ENCODE data around the gene AHNAK. TPM values are rescaled to one million over a fixed set of nuclear protein-coding genes. Genes with fewer than 3 reads are reported as not detected.
"Not testable (repeated sequence)": the region's sequence is repeated elsewhere in the genome, so short reads cannot be mapped to it uniquely, and the experiment has no call there.

The AHNAK gene
- total and polyA plus RNA-seq, 8 donors, result 37.4 to 693 (median 554) TPM

- peak overlapping the region in 1 of 5 donors; percentile 14 for H3K27ac ChIP-seq
- intact Hi-C loops (cut with DNase I; ENCODE audit: low total_unique reads), result no loop called here
- H3K4me3 ChIP-seq, result no peak overlapping the region
- 88 to 93% (median 90%) methylated on average over 15 of the region's 15 CpGs for WGBS, 5 donors
- no peaks in the 10 kb centered on the region for H3K9me3 ChIP-seq
- H3K27me3 ChIP-seq, result no peaks in the 10 kb centered on the region
- TF ChIP-seq EP300 (IDR thresholded peaks at IDR 0.05) (no peak), POLR2AphosphoS5 (IDR thresholded peaks at IDR 0.05) (no peak), POLR2A (IDR thresholded peaks at IDR 0.05) (no peak)
- TF ChIP-seq, protein P1, sequence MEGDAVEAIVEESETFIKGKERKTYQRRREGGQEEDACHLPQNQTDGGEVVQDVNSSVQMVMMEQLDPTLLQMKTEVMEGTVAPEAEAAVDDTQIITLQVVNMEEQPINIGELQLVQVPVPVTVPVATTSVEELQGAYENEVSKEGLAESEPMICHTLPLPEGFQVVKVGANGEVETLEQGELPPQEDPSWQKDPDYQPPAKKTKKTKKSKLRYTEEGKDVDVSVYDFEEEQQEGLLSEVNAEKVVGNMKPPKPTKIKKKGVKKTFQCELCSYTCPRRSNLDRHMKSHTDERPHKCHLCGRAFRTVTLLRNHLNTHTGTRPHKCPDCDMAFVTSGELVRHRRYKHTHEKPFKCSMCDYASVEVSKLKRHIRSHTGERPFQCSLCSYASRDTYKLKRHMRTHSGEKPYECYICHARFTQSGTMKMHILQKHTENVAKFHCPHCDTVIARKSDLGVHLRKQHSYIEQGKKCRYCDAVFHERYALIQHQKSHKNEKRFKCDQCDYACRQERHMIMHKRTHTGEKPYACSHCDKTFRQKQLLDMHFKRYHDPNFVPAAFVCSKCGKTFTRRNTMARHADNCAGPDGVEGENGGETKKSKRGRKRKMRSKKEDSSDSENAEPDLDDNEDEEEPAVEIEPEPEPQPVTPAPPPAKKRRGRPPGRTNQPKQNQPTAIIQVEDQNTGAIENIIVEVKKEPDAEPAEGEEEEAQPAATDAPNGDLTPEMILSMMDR (IDR thresholded peaks at IDR 0.05), result no peak
- DNase-seq, result no peak
- no peaks in the 10 kb centered on the region for H3K36me3 ChIP-seq
- peaks cover 6 to 14% (median 8%) of the 10 kb centered on the region in 4 donors for H3K4me1 ChIP-seq
These were observed 95.9 kb downstream of the AHNAK start for GRCh38 chr11:62450543-62451240.

GRCh38 chr11:62449912-62450311, 96.7 kb downstream of the AHNAK start:
- 79 to 91% (median 88%) methylated on average over 7 of the region's 7 CpGs for WGBS, 5 donors
- Histone ChIP-seq H3K4me1 (peaks cover 13 to 21% (median 16%) of the 10 kb centered on the region in 4 donors), H3K27ac (peak overlapping the region in 1 of 5 donors; percentile 35)
- H3K4me3 ChIP-seq; H3K36me3 ChIP-seq; intact Hi-C loops (cut with DNase I; ENCODE audit: low total_unique reads); DNase-seq; H3K9me3 ChIP-seq; H3K27me3 ChIP-seq: not testable (repeated sequence)

- Histone ChIP-seq H3K9me3 (no peaks in the 10 kb centered on the region), H3K27ac (peak overlapping the region in 1 of 5 donors; percentile 35), H3K4me1 (peaks cover 18 to 26% (median 20%) of the 10 kb centered on the region in 4 donors), H3K27me3 (no peaks in the 10 kb centered on the region), H3K36me3 (no peaks in the 10 kb centered on the region), H3K4me3 (no peak overlapping the region)
- intact Hi-C loops (cut with DNase I; ENCODE audit: low total_unique reads), result no loop called here
- 54 to 74% (median 58%) methylated on average over 9 of the region's 9 CpGs for WGBS, 5 donors
- DNase-seq, result peak in 1 of 2 donors; percentile 39
- TF ChIP-seq POLR2AphosphoS5 (IDR thresholded peaks at IDR 0.05), result no peak
- TF ChIP-seq POLR2A (IDR thresholded peaks at IDR 0.05), result no peak
These were observed 97.2 kb downstream of the AHNAK start for GRCh38 chr11:62449451-62449851.

GRCh38 chr11:62446091-62446490, 100.5 kb downstream of the AHNAK start:
- Histone ChIP-seq H3K36me3 (no peaks in the 10 kb centered on the region), H3K27ac (peak overlapping the region in 3 of 5 donors; percentile 85 to 89 (median 85)), H3K4me3 (no peak overlapping the region), H3K4me1 (peaks cover 19 to 38% (median 28%) of the 10 kb centered on the region in 4 donors), H3K9me3 (no peaks in the 10 kb centered on the region), H3K27me3 (no peaks in the 10 kb centered on the region)
- DNase-seq, result peak in 1 of 2 donors; percentile 54
- 42 to 59% (median 48%) methylated on average over 5 of the region's 5 CpGs for WGBS, 5 donors
- TF ChIP-seq POLR2AphosphoS5 (IDR thresholded peaks at IDR 0.05) (no peak), POLR2A (IDR thresholded peaks at IDR 0.05) (no peak), EP300 (IDR thresholded peaks at IDR 0.05) (no peak)
- TF ChIP-seq, protein P1 (IDR thresholded peaks at IDR 0.05), result no peak
- intact Hi-C loops (cut with DNase I; ENCODE audit: low total_unique reads), result no loop called here

DNA sequence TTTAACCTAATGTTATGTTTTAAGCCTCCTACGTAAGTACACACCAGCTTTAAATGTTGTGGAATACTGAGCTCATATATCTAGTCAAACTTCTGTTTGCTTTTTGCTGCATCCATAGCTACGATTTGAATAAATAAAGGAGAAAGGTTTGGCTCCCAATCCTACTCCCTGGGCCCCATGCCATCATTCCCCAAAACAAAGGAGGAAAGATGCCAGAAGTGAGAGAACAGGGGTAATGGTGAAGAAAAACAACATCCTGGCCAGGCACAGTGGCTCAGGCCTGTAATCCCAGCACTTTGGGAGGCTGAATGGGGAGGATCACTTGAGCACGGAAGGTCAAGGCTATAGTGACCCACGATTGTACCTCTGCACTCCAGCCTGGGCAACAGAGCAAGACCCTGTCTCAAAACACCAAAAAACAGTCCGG, 101.3 kb downstream of the AHNAK start:
- peak in 2 of 3 donors; percentile 25 to 34 for TF ChIP-seq POLR2AphosphoS5 (IDR thresholded peaks at IDR 0.05)
- TF ChIP-seq, protein P1 (IDR thresholded peaks at IDR 0.05), result no peak
- intact Hi-C loops (cut with DNase I; ENCODE audit: low total_unique reads), result no loop called here
- H3K4me3 ChIP-seq, result no peak overlapping the region
- DNase-seq, result peak; percentile 53 to 90
- H3K4me1 ChIP-seq, result peaks cover 20 to 46% (median 32%) of the 10 kb centered on the region in 4 donors
- H3K27me3 ChIP-seq, result no peaks in the 10 kb centered on the region
- H3K36me3 ChIP-seq, result no peaks in the 10 kb centered on the region
- no peaks in the 10 kb centered on the region for H3K9me3 ChIP-seq
- WGBS, 5 donors, result 32 to 47% (median 46%) methylated on average over 5 of the region's 5 CpGs
- peak overlapping the region in 4 of 5 donors; percentile 64 to 89 (median 85) for H3K27ac ChIP-seq

Data from stomach (tissue), 9 donors.